ENCODE data around the gene MT1A.

The MT1A gene

DNA sequence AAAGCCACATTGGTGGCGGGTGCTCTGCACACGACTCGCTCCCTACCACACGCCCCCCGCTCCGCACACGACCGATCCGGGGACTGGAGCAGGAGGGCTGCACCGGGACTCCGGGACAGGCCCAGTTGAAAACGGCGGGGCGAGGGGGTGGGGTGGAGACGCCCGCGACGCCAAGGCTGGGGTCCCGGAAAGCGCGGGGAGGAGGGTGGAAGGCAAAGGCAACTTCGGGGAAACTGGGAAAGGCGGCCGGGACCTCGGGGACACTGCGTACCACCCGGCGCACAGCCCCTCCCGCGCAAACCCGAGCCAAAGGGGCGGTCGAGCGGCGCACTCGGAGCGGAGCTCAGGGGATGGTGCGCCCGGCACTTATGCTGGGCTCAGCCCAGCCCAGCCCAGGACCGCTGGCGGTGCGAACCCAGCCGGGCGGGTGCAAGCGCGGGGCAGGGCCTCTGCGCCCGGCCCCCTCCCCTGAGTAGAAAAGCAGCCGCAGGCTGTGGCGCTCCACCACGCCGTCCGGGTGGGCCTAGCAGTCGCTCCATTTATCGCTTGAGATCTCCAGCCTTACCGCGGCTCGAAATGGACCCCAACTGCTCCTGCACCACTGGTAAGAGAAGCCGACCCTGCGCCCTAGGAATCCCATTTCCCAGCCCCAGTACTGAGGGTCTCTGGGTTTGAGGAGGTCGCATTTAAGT, 6.2 kb upstream of the MT1A start, which contains the start of gene MT1M:
Gene MT1M, plus strand, starts transcription at position 504 of the 692 bp plus-strand sequence. Its CDS starts 73 bp downstream, at position 577.
- peak; percentile 51 for DNase-seq

DNA sequence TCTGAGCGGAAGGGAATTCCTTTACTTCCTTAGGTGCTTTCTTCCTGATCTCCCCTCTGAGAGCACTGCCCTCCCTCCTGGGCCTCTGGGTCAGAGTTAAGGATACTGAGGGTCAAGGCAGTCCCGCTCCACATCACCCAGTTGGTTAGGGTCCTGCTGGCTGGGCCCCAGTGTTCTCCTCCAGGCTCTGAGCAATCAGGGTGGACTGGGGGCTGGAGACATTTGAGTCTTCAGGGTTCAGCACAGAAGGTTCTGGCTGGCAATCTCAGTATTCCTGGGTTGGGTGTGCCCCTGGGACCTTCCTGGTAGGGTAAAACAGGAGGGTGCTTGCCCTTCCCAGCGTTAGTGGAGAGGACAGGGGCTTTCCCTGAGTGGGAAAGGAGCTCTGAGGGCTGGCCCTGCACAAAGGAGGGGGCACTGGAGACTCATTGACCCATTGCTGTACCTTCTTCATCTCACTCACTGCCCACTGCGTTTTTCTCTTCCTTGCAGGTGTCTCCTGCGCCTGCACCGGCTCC, 5.6 kb upstream of the MT1A start:
- DNase-seq = no peak

DNA sequence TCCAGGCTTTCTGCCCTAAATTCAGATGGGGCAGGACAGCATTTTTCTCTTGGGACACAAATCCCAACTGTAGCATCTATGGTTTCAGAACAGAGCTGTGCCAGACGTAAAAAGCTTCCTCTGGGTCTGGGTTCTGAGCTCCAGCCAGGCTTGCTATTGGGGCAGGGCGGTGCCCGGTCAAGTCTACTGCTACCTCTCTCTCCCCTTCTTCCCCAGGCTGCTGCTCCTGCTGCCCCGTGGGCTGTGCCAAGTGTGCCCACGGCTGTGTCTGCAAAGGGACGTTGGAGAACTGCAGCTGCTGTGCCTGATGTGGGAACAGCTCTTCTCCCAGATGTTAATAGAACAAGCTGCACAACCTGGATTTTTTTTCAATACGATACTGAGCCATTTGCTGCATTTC, 4.9 kb upstream of the MT1A start:
- DNase-seq = no peak

DNA sequence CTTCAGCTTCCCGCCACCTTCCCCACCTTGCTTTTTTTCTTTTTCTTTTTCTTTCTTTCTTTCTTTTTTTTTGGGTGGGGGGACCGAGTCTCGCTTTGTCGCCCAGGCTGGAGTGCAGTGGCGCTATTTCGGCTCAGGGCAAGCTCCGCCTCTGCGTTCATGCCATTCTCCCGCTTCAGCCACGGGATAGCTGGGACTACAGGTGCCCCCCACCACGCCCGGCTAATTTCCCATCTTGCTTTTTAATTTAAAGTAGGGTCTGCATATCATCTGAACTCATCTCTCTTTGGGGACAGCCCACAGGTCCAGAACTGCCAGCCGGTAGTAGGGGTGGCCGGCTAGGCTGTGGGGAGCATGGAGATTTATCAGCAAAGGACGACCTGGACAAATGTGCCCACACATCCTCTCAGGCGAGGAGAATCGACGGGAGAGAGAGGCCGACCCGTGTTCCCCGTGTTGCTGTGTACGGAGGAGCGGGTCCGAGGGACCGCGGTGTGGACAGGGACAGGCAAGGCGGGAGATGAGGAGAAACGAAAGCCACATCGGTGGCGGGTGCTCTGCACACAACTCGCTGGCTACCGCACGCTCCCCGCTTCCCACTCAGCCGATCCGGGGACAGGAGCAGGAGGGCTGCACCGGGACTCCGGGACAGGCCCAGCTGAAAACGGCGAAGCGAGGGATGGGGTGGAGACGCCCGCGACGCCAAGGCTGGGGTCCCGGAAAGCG, 3.6 kb upstream of the MT1A start:
- DNase-seq = peak; percentile 43

DNA sequence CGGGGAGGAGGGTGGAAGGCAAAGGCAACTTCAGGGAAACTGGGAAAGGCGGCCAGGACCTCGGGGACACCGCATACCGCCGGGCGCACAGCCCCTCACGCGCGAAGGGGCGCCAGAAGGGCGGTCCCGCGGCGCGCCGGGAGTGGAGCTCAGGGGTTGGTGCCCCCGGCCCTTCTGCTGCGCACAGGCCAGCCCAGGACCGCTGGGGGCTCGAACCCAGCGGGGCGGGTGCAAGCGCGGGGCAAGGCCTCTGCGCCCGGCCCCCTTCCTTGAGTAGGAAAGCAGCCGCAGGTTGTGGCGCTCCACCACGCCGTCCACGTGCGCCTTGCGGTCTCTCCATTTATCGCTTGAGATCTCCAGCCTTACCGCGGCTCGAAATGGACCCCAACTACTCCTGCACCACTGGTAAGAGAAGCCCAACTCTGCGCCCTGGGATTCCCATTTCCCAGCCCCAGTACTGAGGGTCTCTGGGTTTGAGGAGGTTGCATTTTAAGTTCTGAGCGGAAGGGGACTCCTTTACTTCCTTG, 3.0 kb upstream of the MT1A start:
- DNase-seq = no peak

DNA sequence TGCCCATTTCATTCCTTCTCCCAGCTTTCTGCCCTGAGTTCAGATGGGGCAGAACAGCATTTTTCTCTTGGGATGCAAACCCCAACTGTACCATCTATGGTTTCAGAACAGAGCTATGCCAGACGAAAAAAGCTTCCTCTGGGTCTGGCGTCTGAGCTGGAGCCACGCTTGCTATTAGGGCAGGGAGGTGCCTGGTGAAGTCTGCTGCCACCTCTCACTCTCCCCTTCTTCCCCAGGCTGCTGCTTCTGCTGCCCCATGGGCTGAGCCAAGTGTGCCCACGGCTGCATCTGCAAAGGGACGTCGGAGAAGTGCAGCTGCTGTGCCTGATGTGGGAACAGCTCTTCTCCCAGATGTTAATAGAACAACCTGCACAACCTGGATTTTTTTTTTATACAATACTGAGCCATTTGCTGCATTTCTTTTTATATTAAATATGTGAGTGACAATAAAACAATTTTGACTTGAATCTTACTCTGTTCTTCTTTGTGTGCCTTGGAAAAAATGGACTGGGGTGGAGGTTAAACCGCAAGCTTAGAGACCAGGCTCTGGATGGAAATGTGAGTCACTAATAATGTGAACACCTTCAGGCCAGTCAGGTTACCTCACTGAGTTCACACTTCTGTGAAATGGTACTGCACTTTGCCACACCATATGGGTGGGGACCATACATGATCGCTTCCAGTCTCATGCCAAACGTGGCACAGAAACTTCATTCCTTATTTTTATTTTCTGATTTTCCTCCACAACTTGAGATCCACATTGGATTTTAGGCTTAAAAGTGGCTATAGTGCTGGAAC, 1.7 kb upstream of the MT1A start:
- DNase-seq = no peak

DNA sequence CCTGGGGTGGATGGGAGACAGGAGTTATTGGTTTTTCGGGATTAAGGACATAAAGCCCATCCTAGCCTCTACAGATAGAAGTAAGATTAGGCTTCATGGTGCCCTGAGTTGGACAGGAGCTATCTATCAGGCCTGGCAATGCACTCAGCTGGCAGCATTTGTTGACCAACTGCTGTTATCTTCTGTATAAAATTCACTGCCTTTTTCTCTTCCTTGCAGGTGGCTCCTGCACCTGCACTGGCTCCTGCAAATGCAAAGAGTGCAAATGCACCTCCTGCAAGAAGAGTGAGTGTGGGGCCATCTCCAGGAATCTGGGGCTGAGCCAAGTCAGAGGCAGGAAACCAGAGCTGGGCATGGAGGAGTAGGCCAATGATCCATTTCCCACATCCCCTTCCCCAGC, 579 bp downstream of the MT1A start:
- no peak for DNase-seq

DNA sequence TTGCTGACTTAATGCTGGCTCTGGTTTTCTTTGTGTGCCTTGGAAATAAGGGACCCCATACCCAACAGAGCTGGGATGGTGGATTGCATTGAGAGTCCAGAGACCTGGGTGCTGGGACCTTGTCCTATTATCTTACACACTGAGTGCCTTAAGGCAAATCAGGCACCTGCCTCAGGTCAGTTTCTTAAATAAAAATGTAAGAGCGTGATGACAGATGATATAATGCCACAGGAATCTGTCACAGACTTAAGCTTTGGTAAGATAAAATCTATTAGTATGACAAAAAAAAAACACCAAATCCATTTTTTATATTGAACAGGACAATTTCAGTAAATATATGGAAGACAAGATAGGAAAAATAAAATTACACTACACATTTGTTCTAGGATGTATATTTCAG, 1.6 kb downstream of the MT1A start:
- no peak for DNase-seq

DNA sequence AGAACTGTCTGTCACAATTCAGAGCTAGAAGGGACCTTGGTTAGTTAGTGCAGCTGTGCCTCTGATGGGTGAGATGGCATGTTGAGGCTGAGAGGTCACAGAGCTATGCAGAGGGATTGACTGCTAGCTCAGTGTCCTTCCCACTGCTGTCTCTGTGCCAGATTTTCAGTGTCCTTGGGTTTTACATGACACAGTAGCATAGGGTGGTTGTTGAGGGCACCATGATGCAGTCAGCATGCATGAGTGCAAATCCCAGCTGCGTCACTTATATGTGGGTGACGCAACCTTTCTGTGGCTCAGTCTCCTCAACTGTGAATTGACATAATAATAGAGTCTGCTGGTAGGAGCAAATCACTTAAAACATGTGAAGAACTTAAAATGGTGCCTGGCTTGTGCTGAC, 2.7 kb downstream of the MT1A start:
- DNase-seq = no peak

DNA sequence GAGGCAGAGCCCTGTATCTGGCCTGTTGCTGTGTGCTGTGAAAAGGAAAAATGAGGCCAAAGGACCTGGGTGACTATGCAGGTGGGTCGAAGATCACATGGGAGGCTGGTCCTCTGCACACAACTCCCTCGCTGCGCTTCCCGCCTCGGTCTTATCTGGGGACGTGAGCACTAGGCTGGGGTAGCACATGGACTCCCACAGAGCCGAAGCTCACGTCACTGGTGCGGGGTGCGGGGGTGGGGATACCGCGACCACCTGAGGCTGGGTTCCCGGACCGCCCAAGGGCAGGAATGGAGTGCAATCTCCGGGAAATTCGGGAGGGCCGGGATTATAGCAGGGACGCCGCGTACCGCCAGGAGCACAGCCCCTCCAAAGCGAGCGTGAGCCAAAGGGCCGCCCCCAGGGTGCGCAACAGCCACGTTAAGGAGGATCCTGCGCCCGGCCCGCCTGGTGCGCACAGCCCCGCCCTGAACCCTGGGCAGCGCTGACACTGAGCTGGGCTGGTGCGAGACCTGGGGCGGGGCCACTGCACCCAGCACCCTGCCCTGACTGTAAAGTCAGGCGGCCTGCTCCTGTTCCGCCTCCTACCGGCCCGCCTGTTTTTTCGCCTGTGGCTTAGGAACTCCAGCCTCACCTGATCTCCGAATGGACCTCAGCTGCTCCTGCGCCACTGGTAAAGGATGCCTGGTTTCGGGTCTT, 4.8 kb downstream of the MT1A start:
- DNase-seq = no peak

DNA sequence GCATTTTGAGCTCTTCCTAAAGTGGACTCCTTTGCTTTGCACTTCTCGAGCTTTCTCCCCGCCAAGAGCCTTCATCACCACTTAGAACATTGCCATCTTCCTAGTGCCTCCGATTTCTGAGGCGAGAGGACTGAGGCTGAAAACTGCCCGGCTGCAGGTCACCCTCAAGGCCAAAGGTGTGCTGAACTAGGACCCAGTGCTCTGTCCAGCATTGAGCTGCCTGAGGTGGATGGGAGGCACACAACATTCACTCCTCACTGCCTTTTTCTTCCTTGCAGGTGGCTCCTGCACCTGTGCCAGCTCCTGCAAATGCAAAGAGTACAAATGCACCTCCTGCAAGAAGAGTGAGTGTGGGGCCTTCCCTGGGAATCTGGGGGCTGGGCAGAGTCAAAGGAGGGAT, 5.4 kb downstream of the MT1A start:
- no peak for DNase-seq

DNA sequence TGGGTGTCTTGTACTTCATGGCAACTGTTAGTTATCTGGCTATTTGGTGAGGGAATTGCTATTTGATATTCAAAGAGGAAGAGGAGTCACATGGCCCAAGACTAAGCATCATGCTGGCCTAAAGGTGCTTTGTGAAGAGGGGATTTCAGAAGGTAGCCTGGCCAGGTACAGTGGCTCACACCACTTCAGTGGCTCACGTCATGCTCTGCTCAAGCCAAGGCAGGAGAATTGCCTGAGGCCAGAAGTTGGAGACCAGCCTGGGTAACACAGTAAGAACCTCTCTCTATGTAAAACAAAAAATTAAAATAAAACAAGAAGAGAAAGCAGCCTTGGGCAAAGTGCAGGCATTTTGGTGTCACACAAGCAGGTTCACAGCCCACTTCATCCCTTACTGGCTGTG, 6.8 kb downstream of the MT1A start:
- DNase-seq = no peak

DNA sequence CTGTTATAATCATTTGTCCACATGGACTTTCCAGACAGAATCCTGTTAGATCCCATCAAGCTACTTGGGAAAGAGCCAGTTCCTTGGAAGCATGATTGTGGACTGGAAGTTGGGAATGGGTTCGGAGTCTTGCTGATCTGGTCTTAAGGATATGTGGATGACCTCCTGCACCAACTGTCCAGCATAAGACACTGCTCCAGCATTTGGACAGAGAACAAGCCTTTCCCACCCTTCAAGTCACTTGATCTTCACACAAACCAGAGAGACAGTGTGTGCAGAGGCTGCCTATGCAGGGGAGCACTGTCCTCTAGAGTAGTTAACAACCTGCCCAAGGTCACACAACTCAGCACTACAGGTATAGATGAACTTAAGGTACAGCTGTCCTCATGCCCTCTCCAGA, 7.4 kb downstream of the MT1A start:
- no peak for DNase-seq

DNA sequence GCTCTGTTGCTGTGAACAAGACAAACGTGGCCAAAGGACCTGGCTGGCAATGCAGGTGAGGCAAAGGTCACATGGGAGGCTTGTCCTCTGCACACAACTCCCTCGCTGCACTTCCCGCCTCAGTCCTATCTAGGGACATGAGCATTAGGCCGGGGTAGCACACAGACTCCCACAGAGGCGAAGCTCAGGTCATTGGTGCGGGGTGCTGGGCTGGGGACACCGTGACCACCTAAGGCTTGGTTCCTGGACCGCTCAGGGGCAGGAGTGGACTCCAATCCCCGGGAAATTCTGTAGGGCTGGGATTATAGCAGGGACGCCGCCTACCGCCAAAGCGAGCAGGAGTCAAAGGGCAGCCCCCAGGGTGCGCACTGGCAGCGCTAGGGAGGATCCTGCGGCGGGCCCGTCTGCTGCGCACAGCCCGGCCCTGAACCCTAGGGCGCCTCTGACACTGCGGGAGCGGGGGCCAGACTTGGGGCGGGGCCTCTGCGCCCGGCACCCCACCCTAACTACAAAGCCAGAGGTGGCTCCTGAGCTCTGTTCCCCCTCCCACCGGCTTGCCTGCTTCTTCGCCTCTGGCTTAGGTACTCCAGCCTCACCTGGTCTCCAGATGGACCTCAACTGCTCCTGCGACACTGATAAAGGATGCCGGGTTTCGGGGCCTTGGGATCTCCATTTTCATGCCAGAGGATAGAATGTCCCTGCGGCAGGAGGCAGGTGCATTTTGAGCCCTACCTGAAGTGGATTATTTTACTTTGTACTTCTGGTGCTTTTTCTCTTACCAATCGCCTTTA, 9.4 kb downstream of the MT1A start:
- no peak for DNase-seq

DNA sequence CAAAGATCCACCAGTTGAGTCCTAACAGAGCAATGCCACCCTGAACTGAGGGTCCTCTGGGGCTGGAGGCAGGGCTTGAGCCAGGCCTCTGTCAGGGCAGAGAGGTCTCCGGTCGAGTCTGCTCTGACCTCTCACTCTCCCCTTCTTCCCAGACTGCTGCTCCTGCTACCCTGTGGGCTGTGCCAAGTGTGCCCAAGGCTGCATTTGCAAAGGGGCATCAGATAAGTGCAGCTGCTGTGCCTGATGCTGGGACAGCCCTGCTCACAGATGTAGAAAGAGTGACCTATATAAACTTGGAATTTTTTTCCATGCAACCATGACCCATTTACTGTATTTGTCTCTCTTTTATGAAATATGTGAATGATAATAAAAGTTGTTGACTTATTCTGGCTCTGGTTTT, 10.8 kb downstream of the MT1A start:
- DNase-seq = no peak

DNA sequence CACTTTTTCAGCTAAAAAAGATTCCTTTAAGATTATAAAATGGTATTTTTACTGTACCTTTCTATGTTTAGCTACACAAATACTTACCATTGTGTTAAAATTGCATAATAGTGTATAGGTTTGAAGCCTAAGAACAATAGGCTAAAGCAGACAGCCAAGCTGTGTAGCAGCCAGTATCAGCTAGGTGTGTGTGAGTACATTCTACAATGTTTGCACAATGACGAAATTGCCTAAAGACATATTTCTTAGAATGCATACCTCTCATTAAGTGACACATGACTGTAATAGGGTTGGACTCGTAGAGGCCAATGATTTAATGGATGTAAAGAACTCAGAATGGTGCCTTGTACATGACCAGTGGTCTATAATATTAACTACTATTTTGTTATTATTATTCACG, 11.4 kb downstream of the MT1A start:
- no peak for DNase-seq

DNA sequence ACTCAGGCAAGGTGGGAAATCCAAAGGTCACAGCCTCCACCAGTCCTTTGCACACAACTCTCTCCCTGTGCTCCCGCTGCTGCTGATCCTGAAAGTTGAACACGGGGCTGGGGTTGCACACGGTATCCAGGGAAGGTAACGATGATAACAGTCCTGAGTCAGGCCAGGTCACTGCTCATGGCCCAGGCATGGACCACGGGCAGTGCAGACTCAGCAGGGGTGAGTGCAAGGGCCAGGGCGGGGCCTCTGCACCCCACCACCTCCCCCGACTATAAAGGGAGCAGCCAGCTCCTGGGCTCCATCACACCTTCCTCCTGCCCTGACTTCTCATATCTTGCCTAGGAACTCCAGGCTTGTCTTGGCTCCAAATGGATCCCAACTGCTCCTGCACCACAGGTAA, 13.1 kb downstream of the MT1A start, which contains the start of gene MT1B:
Gene MT1B, plus strand, starts transcription at position 301 of the 400 bp plus-strand sequence. Its CDS starts 68 bp downstream, at position 369.
- no peak for DNase-seq

DNA sequence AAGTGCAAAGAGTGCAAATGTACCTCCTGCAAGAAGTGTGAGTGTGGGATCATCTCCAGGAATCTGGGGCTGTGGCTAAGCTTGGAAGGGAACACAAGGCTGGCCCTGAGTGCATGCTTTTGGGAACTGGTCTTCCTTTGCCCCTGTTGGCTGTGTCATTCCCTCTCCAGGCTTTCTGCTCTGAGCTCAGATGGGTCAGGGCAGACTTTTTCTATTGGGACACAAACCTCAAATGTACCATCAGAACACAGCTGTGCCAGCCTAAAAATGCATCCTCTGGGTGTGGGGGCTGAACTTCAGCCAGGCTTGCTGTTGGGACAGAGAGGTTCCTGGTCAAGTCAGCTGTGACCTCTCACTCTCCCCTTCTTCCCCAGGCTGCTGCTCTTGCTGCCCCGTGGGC, 14.1 kb downstream of the MT1A start:
- no peak for DNase-seq

DNA sequence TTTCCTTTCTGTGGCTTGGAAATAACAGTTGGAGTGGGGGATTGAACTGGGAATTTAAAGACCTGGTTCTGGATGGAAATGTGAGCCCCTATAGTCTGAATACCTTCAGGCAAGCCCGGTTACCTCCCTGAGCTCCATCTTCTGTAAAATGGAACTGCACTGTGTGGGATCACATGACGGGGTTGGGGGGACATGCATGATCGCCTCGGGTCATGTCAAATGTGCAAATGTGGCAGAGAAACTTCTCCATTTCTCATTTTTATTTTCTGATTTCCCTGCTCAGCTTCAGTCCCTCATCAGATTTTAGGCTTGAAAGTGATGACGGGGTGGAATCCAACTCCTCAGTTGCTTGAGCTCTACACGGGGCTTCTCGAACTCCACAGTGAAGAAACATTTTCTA, 14.8 kb downstream of the MT1A start:
- no peak for DNase-seq

DNA sequence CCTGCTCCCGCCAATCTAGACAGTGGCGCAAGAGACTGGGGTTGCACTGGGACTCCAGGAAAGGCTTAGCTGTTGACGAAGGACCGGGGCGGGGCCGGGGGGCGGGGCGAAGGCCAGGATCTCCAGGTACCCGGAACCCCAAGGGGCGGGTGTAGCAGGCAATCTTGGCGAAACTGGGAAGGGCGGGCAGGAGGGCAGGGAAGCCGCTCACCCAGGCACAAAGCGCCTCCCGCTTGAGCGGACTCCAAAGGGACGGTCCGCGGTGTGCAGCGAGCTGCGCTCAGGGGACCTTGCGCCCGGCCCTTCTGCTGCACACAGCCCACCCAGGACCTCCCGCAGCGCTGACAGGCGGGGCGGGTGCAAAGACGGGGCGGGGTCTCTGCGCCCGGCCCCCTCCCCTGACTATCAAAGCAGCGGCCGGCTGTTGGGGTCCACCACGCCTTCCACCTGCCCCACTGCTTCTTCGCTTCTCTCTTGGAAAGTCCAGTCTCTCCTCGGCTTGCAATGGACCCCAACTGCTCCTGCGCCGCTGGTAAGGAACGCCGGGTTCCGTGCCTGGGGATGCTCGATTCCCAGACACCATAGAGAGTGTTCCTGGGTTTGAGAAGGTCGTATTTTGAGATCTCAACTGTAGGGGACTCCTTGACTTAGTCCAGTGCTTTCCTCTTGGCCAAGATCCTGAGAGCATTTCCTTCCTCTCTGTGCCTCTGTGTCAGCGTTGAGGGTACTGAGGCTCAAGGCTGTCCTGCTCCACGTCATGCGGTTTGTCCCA, 19.3 kb downstream of the MT1A start, which contains the start of gene MT1F:
Gene MT1F, plus strand, starts transcription at position 405 of the 772 bp plus-strand sequence. Its CDS starts 100 bp downstream, at position 505.
- DNase-seq = peak; percentile 74
